ENCODE results near the gene MEIS3. TPM values are rescaled to one million over a fixed set of nuclear protein-coding genes. Genes with fewer than 3 reads are reported as not detected.

Gene MEIS3
- total RNA-seq, 2 experiments from 2014 or later, result not detected

Other genes starting within 250 kb of the MEIS3 start
- gene BBC3, start 188.3 kb downstream of the MEIS3 start, total RNA-seq, result 10 to 100 TPM; 12.5 to 13.3 TPM
- gene CCDC9, start 163.0 kb downstream of the MEIS3 start, total RNA-seq, result 10 to 100 TPM; 28.4 to 29.3 TPM
- 10 to 100 TPM in 1 of 2 experiments, 1 to 10 TPM in 1; 9.8 to 10.6 TPM for gene INAFM1, start 144.6 kb downstream of the MEIS3 start, total RNA-seq
- 1 to 10 TPM; 1.4 to 1.8 TPM for gene C5AR1, start 109.7 kb downstream of the MEIS3 start, total RNA-seq
- gene C5AR2, start 87.4 kb downstream of the MEIS3 start, total RNA-seq, result not detected
- 10 to 100 TPM; 17.4 to 19.5 TPM for gene DHX34, start 70.2 kb downstream of the MEIS3 start, total RNA-seq
- under 1 TPM; 0.37 to 0.38 TPM for gene SLC8A2, start 52.4 kb upstream of the MEIS3 start, total RNA-seq
- 10 to 100 TPM; 12.4 to 13.4 TPM for gene KPTN, start 64.7 kb upstream of the MEIS3 start, total RNA-seq
- gene NAPA, start 95.5 kb upstream of the MEIS3 start, total RNA-seq, result 10 to 100 TPM; 65.6 to 69.2 TPM
- under 1 TPM; 0.19 to 0.22 TPM for gene ZNF541, start 153.6 kb upstream of the MEIS3 start, total RNA-seq
- gene BICRA, start 189.6 kb upstream of the MEIS3 start, total RNA-seq, result 10 to 100 TPM in 1 of 2 experiments, 1 to 10 TPM in 1; 8.9 to 10.2 TPM